ENCODE results near the gene ITGAV.

- TF ChIP-seq CTCF (IDR thresholded peaks at IDR 0.05; ENCODE audit: extremely low read depth in 1 of 2, insufficient read depth in 1 of 2, low read depth in 1 of 2, low read length in 2 of 2), result no peak
- TF ChIP-seq POLR2A (IDR thresholded peaks at IDR 0.05; ENCODE audit: low read depth, low read length), result no peak
- no peak for TF ChIP-seq GATA2 (IDR thresholded peaks at IDR 0.05; ENCODE audit: insufficient read depth, insufficient read length, low read depth, low read length)
- TF ChIP-seq EZH2 (IDR thresholded peaks at IDR 0.05; ENCODE audit: borderline replicate concordance, low read depth, low read length, severe bottlenecking), result no peak
- no peak for TF ChIP-seq POLR2AphosphoS5 (IDR thresholded peaks at IDR 0.05; ENCODE audit: insufficient read depth, low read depth, low read length)
- TF ChIP-seq, protein P1, sequence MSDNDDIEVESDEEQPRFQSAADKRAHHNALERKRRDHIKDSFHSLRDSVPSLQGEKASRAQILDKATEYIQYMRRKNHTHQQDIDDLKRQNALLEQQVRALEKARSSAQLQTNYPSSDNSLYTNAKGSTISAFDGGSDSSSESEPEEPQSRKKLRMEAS (IDR thresholded peaks at IDR 0.05; ENCODE audit: insufficient read depth, insufficient read length), result no peak
- TF ChIP-seq MYC (IDR thresholded peaks at IDR 0.05; ENCODE audit: low read depth, low read length), result no peak
- no peak for TF ChIP-seq FOS (IDR thresholded peaks at IDR 0.05; ENCODE audit: borderline replicate concordance, insufficient read depth, low read length)
- no peak for TF ChIP-seq JUN (IDR thresholded peaks at IDR 0.05; ENCODE audit: borderline replicate concordance, insufficient read depth, insufficient read length, low read depth)
Observed at GRCh38 chr2:186728631-186729030, 138.8 kb downstream of the ITGAV start.
